ENCODE data around the gene DAPK2. TPM values are rescaled to one million over a fixed set of nuclear protein-coding genes. Genes with fewer than 3 reads are reported as not detected.
A peak's percentile ranks its signal among the peaks of the same experiment; 100 is the strongest.
"Not testable (repeated sequence)": the region's sequence is repeated elsewhere in the genome, so short reads cannot be mapped to it uniquely, and the experiment has no call there.

DAPK2 gene
- total RNA-seq, 1 experiment from 2014 or later, result under 0.01 TPM

DNA sequence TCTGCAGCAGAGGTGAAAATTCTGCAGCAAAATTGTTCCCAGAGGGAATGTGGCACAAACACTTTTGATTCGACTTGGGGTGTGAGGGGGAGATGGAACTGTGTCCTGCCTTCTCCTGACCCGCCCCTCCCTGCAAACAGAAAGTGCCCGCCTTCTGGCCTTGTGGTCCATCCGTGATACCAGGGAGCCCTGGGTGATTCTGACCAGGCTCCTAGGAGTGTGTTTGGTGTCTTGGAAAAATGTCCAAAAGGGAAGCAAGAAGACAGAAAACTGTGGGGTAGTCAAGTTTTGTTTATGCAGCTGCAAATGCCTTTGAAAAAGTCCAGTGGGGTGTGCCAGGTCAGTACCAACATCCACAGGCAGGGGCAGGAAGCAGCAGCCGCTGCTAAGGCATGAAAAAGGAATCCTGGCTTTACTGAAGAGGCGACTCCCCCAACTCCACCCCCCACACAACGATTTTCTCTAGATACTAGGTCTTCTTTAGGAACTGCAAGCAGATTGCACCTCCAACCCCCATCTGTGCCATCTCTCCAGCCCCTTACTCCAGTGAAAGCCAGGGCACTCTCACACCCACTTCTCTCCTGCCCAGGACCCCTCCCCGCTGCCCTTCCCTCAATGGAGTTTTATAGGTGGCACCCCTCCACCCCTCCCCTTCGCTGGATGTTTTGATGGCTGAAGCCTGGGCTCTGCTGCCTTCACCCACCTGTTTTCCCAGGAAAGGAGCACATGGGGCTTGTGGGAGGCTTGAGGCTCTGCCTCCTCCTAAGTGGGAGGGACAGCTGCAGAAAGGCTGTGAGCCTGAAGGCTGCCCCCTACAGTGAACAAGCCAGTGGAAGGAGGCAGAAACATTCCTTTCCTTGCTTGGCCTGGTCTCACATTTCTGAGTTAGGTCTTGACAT is 130.2 kb downstream of the DAPK2 start:
- peak; percentile 34 for DNase-seq (ENCODE audit: low read depth)

DNA sequence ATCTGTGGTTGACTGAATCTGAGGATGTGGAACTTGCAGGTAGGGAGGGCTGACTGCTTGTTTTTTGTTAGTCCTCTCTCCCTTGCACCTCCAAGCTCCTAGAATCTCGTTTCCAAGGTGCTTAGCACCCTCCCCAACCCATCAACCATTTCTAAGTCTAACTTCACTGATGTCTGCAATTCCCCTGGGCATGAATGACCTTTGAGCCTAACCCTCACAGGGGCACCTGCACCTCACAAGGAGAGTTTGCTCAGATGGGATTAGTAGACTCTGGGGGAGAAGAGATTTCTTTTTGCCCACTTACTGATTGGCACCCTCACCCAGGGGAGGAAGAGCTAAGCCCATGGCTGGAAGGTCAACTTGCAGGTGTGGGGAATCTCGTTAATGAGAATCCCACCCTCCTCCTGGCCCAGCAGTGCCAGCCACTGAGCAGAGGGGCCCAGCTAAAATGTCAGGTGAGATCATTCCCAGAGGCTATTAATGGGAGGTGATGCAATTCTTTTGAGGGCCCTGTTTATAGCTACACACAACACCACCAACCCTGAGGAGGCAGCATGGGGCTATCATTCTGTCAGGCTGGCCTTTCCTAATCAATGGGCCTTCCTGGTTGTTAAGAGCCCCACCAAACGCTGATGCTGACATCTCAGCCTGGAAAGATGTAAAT is 130.9 kb downstream of the DAPK2 start:
- DNase-seq (ENCODE audit: low read depth), result no peak

DNA sequence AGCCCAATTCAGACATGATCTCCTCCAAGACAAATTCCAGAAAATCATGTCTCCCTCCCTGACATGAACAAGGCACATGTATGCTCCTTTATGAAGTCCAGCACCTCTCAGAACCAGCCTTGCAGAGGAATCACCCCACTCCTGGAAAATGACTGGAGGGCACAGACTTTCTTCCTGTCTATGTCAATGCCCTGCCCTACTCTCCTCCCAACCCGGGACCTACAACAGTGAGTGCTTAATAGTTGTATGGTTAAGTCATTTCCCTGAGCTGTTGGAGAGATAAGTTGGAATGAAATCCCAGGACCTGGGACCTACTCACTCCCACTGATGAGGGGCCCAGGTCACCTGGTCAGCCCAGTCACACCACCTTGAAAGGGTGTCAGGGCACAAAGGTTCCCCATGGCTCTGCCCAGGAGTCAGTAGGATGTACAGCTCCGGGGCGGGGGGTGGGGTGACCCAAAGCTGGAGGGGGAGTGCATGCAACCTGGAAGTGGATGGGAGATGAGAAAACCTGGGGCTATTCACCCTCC is 132.4 kb downstream of the DAPK2 start:
- peak; percentile 35 for DNase-seq (ENCODE audit: low read depth)

DNA sequence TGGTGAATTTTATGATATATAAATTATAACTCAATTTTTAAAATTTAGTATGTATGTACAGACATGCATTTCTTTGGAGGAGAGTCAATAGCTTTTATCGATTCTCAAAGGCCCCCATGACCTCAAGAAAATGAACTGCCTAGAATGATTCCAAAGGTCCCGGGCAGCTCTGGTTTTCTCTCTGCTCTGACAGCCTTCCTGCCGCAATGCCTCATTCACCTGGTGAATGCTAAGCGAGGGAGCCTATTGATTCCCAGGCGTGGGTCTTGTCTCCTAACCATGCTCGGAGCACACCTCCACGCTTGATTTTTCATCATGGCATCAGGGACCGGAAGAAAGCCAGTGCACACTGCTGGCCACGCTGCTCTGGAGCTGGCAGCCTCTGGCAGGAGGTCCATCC is 132.9 kb downstream of the DAPK2 start:
- no peak for DNase-seq (ENCODE audit: low read depth)

DNA sequence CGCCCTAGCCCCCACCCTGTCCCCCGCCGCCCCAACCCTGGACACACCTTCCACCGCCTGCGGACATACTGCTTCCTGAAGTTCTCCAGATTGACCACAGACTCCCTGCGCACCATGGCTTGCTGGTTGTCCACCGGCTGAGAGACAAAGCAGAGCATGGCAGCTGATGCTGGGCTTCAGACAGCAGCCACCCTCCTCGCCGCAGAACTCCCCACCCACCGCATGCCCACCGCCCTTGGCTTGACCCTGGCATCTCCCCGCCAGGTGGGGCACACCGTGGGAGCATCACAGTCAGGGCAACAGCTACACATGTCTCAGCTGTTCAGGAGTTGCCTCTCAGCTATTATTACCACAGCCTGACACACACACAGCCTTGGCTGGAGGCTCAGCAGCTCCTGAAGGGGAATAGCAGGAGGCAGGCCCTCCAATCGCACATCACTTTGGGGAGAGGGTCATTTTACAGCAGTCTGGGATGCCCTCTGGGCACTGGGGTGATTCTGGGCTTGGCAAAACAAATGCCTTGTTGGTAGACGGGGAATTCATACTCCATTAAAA is 134.1 kb downstream of the DAPK2 start:
- no peak for DNase-seq (ENCODE audit: low read depth)

DNA sequence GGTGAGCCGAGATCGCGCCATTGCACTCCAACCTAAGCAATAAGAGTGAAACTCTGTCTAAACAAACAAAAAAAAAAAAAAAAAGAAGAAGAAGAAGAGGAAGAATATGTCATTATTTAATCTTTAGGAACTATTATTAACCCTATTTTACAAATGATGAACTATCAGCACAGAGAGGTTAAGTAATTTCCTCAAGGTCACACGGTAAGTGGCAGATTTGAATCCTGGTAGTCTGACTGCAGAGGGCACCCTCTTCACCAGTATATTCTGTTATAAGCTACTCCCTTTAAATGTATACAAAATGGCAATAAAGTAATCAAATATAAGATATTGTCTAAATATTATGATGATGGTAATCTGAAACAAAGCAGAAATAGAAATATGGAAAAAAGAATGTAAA is 135.1 kb downstream of the DAPK2 start:
- no peak for DNase-seq (ENCODE audit: low read depth)

DNA sequence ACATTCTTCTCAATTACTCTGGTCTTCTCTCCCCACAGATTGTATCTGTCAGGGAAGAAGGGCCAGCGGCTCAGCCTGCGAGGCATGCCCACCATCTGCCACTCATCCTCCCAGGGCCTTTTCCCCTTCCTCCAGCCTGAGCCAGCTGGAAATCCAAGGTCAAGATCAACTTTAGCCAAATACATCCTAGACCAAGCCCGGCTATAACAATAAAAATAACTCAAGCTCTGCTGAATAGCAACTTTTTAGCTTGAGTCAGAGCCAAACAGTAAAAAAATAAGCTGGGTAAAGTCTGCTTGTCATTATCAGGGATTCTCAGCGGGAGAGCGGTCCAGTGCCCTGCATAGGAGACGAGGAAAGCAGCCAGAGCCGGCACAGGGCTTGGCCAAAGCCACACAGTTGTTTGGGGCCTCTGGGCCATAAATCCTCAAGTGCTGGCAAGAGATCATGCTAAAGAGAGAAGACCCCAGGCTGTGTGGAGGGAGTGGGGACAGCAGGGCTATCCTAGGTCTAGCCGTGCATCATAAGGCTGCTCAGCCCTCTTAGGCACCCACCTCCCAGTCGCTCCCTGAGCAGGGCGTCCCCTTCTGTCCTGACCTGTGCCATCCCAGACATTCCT is 136.4 kb downstream of the DAPK2 start:
- peak; percentile 74 for DNase-seq (ENCODE audit: low read depth)

- peak; percentile 64 for DNase-seq (ENCODE audit: low read depth)
These were observed 137.3 kb downstream of the DAPK2 start for GRCh38 chr15:63908991-63909390.

DNA sequence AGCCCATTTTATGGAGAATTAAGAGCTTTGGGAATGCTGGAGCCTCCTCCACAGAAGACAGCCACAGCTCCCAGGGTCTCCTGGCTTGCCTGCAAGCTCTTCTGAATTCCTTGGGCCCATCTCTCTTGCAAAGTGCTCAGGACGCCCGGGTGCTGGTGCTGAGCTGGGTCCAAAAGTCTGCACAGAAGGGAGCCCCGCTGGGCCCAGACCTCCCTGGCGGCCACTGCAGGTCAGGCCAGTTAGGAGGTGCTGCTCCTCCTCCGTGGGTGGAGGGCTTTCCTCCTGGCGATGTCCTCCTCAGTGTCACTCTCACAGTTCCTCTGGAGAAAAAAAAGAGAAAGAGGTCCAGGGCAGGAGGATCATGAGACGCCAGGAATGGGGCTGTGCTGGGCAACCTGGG is 138.0 kb downstream of the DAPK2 start:
- DNase-seq (ENCODE audit: low read depth), result no peak

- no peak for DNase-seq (ENCODE audit: low read depth)
These were observed 138.8 kb downstream of the DAPK2 start for GRCh38 chr15:63907521-63907920.

DNA sequence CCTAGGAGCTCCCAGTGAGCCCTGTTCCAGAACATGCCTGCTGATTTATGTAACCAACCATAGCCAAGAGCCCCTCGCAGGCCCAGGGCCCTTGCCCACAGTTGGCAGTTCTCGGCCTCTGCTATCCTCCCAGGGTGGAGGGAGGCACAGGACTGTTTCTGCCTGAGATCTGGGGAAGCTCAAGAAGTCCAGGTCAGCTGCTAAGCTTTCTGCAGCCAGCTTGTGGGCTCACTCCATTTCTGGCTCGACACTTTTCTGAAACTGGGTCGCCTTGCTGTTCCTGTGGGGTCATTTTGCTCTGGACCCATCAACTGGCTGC is 140.1 kb downstream of the DAPK2 start:
- DNase-seq (ENCODE audit: low read depth), result no peak

DNA sequence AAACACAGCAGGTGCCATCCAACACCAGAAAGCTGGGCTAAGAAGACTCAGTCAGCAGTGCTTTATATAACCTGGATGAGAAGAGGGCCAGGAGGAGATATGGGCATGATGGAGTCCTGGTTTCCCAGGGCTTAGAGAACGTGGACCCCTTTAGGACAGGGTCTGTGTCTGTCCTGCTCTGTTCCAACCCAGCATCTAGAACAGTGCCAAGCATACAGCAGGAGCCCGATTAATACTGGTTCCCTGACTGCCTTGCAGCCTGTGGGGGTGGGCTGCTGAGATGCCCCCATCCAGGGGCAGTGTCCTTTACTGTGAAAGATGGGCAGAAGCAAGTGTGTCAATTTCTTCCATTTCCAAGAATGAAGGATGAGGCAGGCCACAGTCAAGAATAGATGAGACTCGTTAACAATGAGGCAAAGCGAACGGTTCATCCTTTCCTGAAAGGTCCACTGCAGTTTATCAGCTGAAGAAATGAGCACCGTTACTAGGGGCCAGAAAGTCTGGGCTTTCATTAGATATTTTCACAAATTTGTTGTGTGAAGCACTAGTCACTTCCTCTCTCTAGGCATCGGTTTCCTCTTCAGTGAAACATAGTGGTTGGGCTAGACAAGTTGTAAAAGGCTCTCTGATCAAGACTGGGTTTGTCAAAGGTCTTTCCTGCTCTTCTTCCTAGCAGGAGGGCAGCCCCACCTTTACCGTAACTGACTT is 140.6 kb downstream of the DAPK2 start:
- DNase-seq (ENCODE audit: low read depth), result no peak

GRCh38 chr15:63905131-63905530 is 141.2 kb downstream of the DAPK2 start:
- DNase-seq (ENCODE audit: low read depth), result no peak

GRCh38 chr15:63904042-63904441 is 142.2 kb downstream of the DAPK2 start:
- DNase-seq (ENCODE audit: low read depth), result no peak

DNA sequence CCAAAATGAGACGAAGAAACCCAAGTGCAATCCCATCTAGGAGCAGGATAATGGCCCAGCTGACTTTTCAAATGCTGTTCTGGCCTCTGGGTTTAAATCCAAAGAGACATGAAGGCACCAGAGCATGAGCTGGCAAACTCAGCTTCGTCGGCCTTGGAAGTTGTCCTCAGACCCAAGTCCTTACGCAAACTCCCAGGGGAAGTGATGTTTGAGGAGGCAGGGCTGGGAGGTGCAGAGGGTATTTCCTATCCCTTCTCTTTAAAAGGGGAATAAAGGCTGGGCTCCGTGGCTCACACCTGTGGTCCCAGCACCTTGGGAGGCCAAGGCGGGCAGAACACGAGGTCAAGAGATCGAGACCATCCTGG is 143.6 kb downstream of the DAPK2 start:
- no peak for DNase-seq (ENCODE audit: low read depth)

GRCh38 chr15:63901912-63902670 is 144.2 kb downstream of the DAPK2 start:
- no peak for DNase-seq (ENCODE audit: low read depth)

- DNase-seq (ENCODE audit: low read depth), result no peak
These were observed 146.0 kb downstream of the DAPK2 start for GRCh38 chr15:63900306-63900705.

DNA sequence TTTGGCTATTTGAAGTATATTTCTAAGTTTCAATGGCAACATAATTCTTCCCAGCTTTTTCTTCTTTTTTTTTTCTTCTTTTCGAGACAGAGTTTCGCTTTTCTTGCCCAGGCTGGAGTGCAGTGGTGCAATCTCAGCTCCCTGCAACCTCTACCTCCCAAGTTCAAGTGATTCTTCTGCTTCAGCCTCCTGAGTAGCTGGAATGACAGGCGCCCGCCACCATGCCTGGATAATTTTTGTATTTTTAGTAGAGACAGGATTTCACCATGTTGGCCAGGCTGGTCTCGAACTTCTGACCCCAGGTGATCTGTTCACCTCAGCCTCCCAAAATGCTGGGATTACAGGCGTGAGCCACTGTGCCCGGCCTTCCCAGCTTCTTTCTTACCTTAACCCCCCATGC is 146.7 kb downstream of the DAPK2 start:
- DNase-seq (ENCODE audit: low read depth), result not testable (repeated sequence)

DNA sequence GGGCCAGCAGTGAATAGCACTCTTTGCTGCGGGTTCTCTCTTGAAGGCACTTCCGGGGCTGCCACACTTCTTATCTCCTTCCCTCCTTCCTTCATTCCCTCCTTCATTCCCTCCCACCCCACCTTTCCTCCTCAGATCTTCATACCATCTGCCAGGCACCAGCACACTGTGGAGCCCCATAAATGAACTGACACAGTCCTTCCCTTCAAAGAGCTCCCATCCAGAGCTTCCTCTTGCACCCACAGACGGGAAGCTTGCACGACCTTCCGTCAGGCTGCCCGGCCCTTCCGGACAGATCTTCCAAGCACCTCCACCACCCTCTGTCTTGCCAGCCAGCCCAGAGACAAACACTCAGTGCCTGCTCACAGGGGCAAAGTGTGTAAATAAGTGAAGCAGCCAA is 147.1 kb downstream of the DAPK2 start:
- DNase-seq (ENCODE audit: low read depth), result no peak

DNA sequence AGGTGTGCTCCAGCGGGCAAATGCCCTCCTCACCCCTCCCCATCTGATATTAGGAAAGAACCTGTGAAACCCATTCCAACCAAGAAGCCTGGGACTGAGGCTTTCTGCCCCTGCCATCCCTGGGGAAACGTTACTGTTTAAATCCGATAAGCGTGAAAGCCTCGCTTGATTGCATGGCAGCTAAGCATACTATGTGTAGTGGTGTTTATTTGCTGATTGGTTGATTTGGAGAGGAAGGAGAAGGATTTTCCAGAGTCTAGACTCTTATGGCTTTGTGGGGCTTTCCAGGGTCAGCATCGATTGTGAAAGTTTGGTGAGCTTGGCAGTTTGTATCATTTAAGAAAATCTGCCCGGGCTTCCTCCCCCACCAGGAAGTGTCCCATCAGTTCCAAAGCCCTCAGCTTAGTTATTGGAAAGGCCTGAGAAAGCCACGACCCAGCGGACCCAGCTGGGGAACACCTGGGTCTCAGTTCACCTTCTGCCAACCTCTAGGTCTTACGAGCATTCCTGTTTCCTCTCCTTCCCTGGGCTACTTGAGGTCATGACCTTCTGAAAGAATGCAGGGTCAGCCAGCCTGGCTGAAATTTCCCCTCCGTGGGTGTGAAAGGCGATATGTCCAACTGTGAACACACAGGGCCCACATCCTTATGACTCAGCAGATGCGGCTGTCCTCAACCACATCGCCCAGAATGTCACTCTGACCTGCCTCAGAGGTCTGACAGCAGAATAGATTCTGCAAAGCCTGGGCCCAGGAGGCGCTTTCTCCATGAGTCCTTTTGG is 149.8 kb downstream of the DAPK2 start:
- DNase-seq (ENCODE audit: low read depth), result peak; percentile 89

Data from RPMI7951 (cell line).